Lung (tissue), 12 donors: ENCODE measurements around the gene PPID. TPM values are rescaled to one million over a fixed set of nuclear protein-coding genes. Genes with fewer than 3 reads are reported as not detected.

Experiments
- ATAC-seq: fragments of 200-7000 bp; cut with Tn5 transposase; one replicate; pipeline ENCODE4 v1.9.1; 2020; ENCODE audit warnings: moderate number of reproducible peaks; ENCODE audit not compliant: insufficient read depth, low FRiP score
- DNase-seq, 3 donors: peaks; one replicate each; pipeline ENCODE4 v3.0.0-alpha.2; 2013 to 2017
- H3K27ac ChIP-seq, 2 donors: one replicate each; pipeline ENCODE4 v1.5.1; 2013; ENCODE audit warnings: mild to moderate bottlenecking in 2 of 2, moderate library complexity in 2 of 2, control low read depth in 1 of 2, inconsistent platforms in 1 of 2, low read depth in 1 of 2, low read length in 1 of 2
- H3K27me3 ChIP-seq, 3 donors: one replicate each; pipeline ENCODE4 v1.5.1; 2013; ENCODE audit warnings: low read length in 2 of 3; ENCODE audit not compliant: control insufficient read depth in 3 of 3, insufficient read depth in 3 of 3
- H3K36me3 ChIP-seq, 4 donors: one replicate each; pipeline ENCODE4 v1.5.1; 2013; ENCODE audit warnings: low read length in 4 of 4, mild to moderate bottlenecking in 1 of 4, moderate library complexity in 1 of 4; ENCODE audit not compliant: control insufficient read depth in 4 of 4, insufficient read depth in 4 of 4
- H3K4me1 ChIP-seq, 5 donors: one replicate each; pipeline ENCODE4 v1.5.1; 2013; ENCODE audit warnings: low read length in 5 of 5, mild to moderate bottlenecking in 2 of 5, moderate library complexity in 1 of 5; ENCODE audit not compliant: control insufficient read depth in 5 of 5, insufficient read depth in 5 of 5
- H3K4me3 ChIP-seq: one replicate; pipeline ENCODE4 v1.5.1; 2013; ENCODE audit warnings: mild to moderate bottlenecking, control low read depth, moderate library complexity
- H3K9ac ChIP-seq, 2 donors: one replicate each; pipeline ENCODE4 v1.5.1; 2013; ENCODE audit warnings: low read length in 2 of 2, control low read depth in 1 of 2; ENCODE audit not compliant: insufficient read depth in 1 of 2
- H3K9me3 ChIP-seq, 4 donors: one replicate each; pipeline ENCODE4 v1.5.1; 2013; ENCODE audit warnings: low read length in 3 of 4, mild to moderate bottlenecking in 1 of 4, moderate library complexity in 1 of 4; ENCODE audit not compliant: control insufficient read depth in 4 of 4, insufficient read depth in 3 of 4
- WGBS, 2 donors: extraction: QIAGEN DNeasy Blood & Tissue Kit; methylation state at CpG; one replicate each; pipeline ENCODE4 v1.1.7; 2013; 5-methylcytosine and 5-hydroxymethylcytosine counted together
- polyA plus RNA-seq, 2 donors: library from polyadenylated mRNA; stranded (reverse); fragments of 200-250 nt; gene quantifications; one replicate each; pipeline ENCODE4 v1.2.1, GENCODE V29; 2013
- total RNA-seq, 2 donors: library from RNA; depleted of rRNA in 1 of 2; stranded (reverse); fragments of >200 nt in 1 of 2; gene quantifications; one replicate each; pipeline ENCODE4 v1.2.1, GENCODE V29; 2014 to 2021
- TF ChIP-seq, protein P1 (sequence below): IDR thresholded peaks from 2 replicates; pipeline ENCODE4 v1.5.1; 2012; ENCODE audit warnings: mild to moderate bottlenecking; ENCODE audit errors: control extremely low read depth, extremely low read depth
- donor health status: control.
- donor health status: control.
- donor health status: Bipolar disorder and iron deficiency.
- donor health status: healthy.
- donor health status: DM: yes; HTN: yes; CAD: no.

Gene PPID
- total and polyA plus RNA-seq, 4 donors: 14.7 to 39.0 (median 21.3) TPM

DNA sequence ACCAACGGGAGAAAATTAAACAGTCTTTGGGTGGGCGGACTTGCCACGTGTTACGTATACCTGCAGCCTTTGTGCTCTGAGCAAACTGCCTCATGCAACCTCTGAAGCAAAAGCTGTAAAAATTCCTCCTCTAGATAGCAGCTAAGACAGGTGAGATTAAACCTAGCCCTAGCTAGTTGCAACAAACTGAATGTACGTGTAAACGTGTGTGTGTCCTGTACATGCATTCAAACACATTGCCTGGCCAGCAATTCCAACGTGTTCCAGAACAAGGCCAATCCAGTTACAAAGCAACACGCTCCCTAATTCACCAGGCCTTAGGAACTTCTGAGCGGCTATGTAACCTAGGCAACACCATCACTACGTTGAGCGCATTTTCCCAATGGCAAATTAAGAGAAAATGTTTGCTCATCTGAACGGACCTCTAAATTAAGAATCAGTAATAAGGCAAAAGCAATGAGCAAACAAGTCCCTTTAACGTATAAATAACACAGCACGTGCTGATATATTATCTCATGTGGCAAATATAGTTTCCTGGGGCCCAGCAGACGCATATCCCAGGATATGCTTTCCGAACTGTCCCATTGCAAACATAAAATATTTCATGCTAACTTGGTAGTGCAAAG lies 792 bp downstream of the PPID start:
- ATAC-seq (no peak), DNase-seq (peak; percentile 30 to 61 (median 61))
- 16 to 22% methylated on average over 16 of the region's 16 CpGs for WGBS, 2 donors
- Histone ChIP-seq H3K9ac (peak overlapping the region; percentile 74 to 80), H3K4me3 (peak overlapping the region; percentile 90), H3K9me3 (no peaks in the 10 kb centered on the region), H3K27ac (peak overlapping the region; percentile 94 to 98), H3K27me3 (no peaks in the 10 kb centered on the region), H3K4me1 (peaks cover 0 to 8% (median 3%) of the 10 kb centered on the region in 5 donors), H3K36me3 (peaks cover 3 to 23% (median 20%) of the 10 kb centered on the region in 4 donors)
- TF ChIP-seq, protein P1, sequence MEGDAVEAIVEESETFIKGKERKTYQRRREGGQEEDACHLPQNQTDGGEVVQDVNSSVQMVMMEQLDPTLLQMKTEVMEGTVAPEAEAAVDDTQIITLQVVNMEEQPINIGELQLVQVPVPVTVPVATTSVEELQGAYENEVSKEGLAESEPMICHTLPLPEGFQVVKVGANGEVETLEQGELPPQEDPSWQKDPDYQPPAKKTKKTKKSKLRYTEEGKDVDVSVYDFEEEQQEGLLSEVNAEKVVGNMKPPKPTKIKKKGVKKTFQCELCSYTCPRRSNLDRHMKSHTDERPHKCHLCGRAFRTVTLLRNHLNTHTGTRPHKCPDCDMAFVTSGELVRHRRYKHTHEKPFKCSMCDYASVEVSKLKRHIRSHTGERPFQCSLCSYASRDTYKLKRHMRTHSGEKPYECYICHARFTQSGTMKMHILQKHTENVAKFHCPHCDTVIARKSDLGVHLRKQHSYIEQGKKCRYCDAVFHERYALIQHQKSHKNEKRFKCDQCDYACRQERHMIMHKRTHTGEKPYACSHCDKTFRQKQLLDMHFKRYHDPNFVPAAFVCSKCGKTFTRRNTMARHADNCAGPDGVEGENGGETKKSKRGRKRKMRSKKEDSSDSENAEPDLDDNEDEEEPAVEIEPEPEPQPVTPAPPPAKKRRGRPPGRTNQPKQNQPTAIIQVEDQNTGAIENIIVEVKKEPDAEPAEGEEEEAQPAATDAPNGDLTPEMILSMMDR: no peak

DNA sequence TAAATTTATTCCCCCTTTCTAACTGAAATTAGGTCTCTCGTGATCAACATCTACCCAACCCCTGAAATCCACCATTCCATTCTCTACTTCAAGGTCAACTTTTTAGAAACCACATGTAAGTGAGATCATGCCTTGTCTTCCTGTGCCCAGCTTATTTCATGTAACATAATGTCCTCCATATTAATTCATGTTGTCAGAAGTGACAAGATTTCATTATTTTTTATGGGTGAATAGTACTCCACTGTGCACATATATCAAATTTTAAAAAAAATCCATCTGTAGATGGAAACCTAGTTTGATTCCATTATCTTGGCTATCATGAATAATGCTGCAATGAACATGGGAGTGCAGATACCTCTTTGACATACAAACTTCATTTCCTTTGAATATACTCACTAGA lies 1.5 kb downstream of the PPID start:
- no peak overlapping the region for H3K4me3 ChIP-seq
- 92 to 97% methylated on average over 1 of the region's 1 CpG for WGBS, 2 donors

DNA sequence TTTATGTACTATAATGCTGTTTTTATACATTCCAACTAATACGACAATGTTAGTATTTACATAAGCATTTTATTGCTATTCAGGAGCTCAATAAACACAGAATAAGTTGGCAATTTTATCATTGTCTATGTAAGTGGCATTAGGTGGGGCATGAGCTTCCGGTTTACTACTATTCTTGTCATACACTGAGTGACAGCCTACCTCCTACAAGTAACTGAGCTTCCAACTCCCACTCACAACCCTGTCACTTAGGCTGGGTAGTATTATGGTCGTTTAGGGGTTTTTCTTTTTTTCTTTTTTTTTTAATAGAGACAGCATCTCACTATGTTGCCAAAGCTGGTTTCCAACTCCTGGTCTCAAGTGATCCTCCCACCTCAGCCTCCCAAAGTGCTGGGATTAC lies 7.4 kb downstream of the PPID start:
- ATAC-seq (no peak), DNase-seq (no peak)
- H3K27me3 ChIP-seq: no peaks in the 10 kb centered on the region
- no peaks in the 10 kb centered on the region for H3K4me1 ChIP-seq
- H3K4me3 ChIP-seq: no peak overlapping the region
- TF ChIP-seq, protein P1: no peak
- peaks cover 11 to 48% (median 37%) of the 10 kb centered on the region in 4 donors for H3K36me3 ChIP-seq
- no peak overlapping the region for H3K27ac ChIP-seq
- no peaks in the 10 kb centered on the region for H3K9me3 ChIP-seq
- WGBS, 2 donors: 71 to 88% methylated on average over 3 of the region's 3 CpGs
- H3K9ac ChIP-seq: no peak overlapping the region

More for the DNA sequence above, 1.5 kb downstream of the PPID start:
- Histone ChIP-seq H3K27ac (no peak overlapping the region), H3K36me3 (peaks cover 5 to 25% (median 24%) of the 10 kb centered on the region in 4 donors), H3K4me1 (peaks cover 0 to 8% (median 3%) of the 10 kb centered on the region in 5 donors), H3K9me3 (no peaks in the 10 kb centered on the region), H3K27me3 (no peaks in the 10 kb centered on the region), H3K9ac (no peak overlapping the region)
- DNase-seq: no peak
- no peak for ATAC-seq
- TF ChIP-seq, protein P1: no peak
